ENCODE results near the gene DOK7. TPM values are rescaled to one million over a fixed set of nuclear protein-coding genes. Genes with fewer than 3 reads are reported as not detected.

Gene DOK7
- total and polyA plus RNA-seq, 2 of the 4 experiments (the other 2 are of a cell fraction) = not detected

GRCh38 chr4:3419836-3420605 is 43.1 kb upstream of the DOK7 start:
- no peak overlapping the region for H2BK120ac ChIP-seq (ENCODE audit: low read depth, low read length)
- H2BK15ac ChIP-seq (ENCODE audit: low read depth, low read length) = no peak overlapping the region
- no peak overlapping the region for H4K91ac ChIP-seq (ENCODE audit: insufficient read depth, low read depth, low read length)
- H2AFZ ChIP-seq (replicated peaks; ENCODE audit: low read length, poor library complexity) = no peak overlapping the region
- no peak overlapping the region for H3K4me3 ChIP-seq (ENCODE audit: insufficient read depth, low read depth, low read length)
- intact Hi-C loops (cut with micrococcal nuclease) (no loop called here), dilution Hi-C loops (cut with HindIII; ENCODE audit: low sequenced_read_pairs, unreplicated experiment) (no loop called here), in situ Hi-C loops (cut with MboI; ENCODE audit: low sequenced_read_pairs) (no loop called here)
- H4K8ac ChIP-seq (ENCODE audit: low read depth in 2 of 2, low read length in 2 of 2) = no peak overlapping the region
- H3K9me3 ChIP-seq (ENCODE audit: control insufficient read depth, insufficient read depth, low read length) = no peaks in the 10 kb centered on the region
- H2BK5ac ChIP-seq (ENCODE audit: low read depth, low read length, poor library complexity, severe bottlenecking) = no peak overlapping the region
- no peak overlapping the region for H3K56ac ChIP-seq (ENCODE audit: extremely low read depth, insufficient read depth, low read length)
- CTCF ChIA-PET = no interaction called here
- H2BK20ac ChIP-seq (ENCODE audit: low read depth, low read length) = no peak overlapping the region
- no peak for ATAC-seq (ENCODE audit: low read depth)
- no peaks in the 10 kb centered on the region for H4K20me1 ChIP-seq (ENCODE audit: insufficient read depth, low read length)
- H3K9me1 ChIP-seq (ENCODE audit: insufficient read depth, low read length) = 0 out of 2 replicates have a peak, but pooled peaks cover 8% of the 10 kb centered on the region
- H3K27me3 ChIP-seq (ENCODE audit: control insufficient read depth, insufficient read depth, low read length) = no peaks in the 10 kb centered on the region
- H3K27ac ChIP-seq (ENCODE audit: insufficient read depth, low read length) = no peak overlapping the region
- 93% methylated on average over 10 of the region's 15 CpGs; no CpG with 5 or more reads in 1 of the 2 experiments for WGBS, 2 experiments (ENCODE audit: extremely low coverage in 2 of 2, insufficient read length in 1 of 2)
- peaks cover 0 to 4% of the 10 kb centered on the region in 2 experiments; a peak in 1 of 4 replicates for H3K79me1 ChIP-seq (ENCODE audit: low read depth in 1 of 2, low read length in 2 of 2)
- H3K4me1 ChIP-seq (ENCODE audit: control insufficient read depth, insufficient read depth, low read length) = no peaks in the 10 kb centered on the region
- no TSS peak for BruUV-seq (replicated peaks)
- no peak overlapping the region for H3K4me2 ChIP-seq (ENCODE audit: low read depth, low read length)
- H2AK9ac ChIP-seq (replicated peaks; ENCODE audit: low read depth, low read length, poor library complexity) = no peak overlapping the region
- peaks cover 34% of the 10 kb centered on the region for H3K36me3 ChIP-seq (ENCODE audit: control insufficient read depth, insufficient read depth, low read length)
- TF ChIP-seq MAFK (IDR thresholded peaks at IDR 0.05; ENCODE audit: low read depth, low read length) = no peak
- no peak for TF ChIP-seq SMC3 (IDR thresholded peaks at IDR 0.05; ENCODE audit: low read depth, low read length)
- no peak for TF ChIP-seq MAZ (IDR thresholded peaks at IDR 0.05; ENCODE audit: borderline replicate concordance, low read depth, low read length)
- no peak for TF ChIP-seq RAD21 (IDR thresholded peaks at IDR 0.05; ENCODE audit: low read length)
- no peak for TF ChIP-seq ELK1 (IDR thresholded peaks at IDR 0.05; ENCODE audit: borderline replicate concordance, low read depth, low read length)
- TF ChIP-seq CHD1 (IDR thresholded peaks at IDR 0.05; ENCODE audit: low read depth, low read length) = no peak
- no peak for TF ChIP-seq MXI1 (IDR thresholded peaks at IDR 0.05; ENCODE audit: borderline replicate concordance, low read depth, low read length)
- TF ChIP-seq CTCF (conservative IDR thresholded peaks at IDR 0.05; ENCODE audit: low read depth, low read length) = no peak
- TF ChIP-seq CEBPB (IDR thresholded peaks at IDR 0.05; ENCODE audit: low read depth, low read length) = no peak
- no peak for TF ChIP-seq POLR2A (IDR thresholded peaks at IDR 0.05; ENCODE audit: low read depth, low read length)
- TF ChIP-seq BHLHE40 (IDR thresholded peaks at IDR 0.05; ENCODE audit: low read depth, low read length) = no peak
- no peak for TF ChIP-seq RCOR1 (IDR thresholded peaks at IDR 0.05; ENCODE audit: insufficient replicate concordance, low read length)
- TF ChIP-seq FOS (IDR thresholded peaks at IDR 0.05; ENCODE audit: low read depth, low read length) = no peak
- no peak for TF ChIP-seq RFX5 (IDR thresholded peaks at IDR 0.05; ENCODE audit: low read depth, low read length)
- no peak for TF ChIP-seq NFE2L2 (IDR thresholded peaks at IDR 0.05; ENCODE audit: low read depth, low read length)
- no peak for TF ChIP-seq USF2 (IDR thresholded peaks at IDR 0.05; ENCODE audit: low read depth, low read length)
- no peak overlapping the region for H3K23ac ChIP-seq (ENCODE audit: low read depth, low read length)
- H3K9ac ChIP-seq (ENCODE audit: low read depth, low read length) = no peak overlapping the region
- no peak overlapping the region for H3K18ac ChIP-seq (ENCODE audit: low read depth, low read length)
- no peak overlapping the region for H3K14ac ChIP-seq (replicated peaks; ENCODE audit: low read depth, low read length)
- POLR2A ChIA-PET (ENCODE audit: unreplicated experiment) = no interaction called here
- no peak overlapping the region for H4K5ac ChIP-seq (ENCODE audit: low read depth, low read length)
- no peak overlapping the region for H2AK5ac ChIP-seq (ENCODE audit: low read depth, low read length)
- H3K4ac ChIP-seq (ENCODE audit: low read depth, low read length) = no peak overlapping the region
- DNase-seq = no peak
